Measurements from ENCODE around the gene NEU2. TPM values are rescaled to one million over a fixed set of nuclear protein-coding genes. Genes with fewer than 3 reads are reported as not detected.
A peak's percentile ranks its signal among the peaks of the same experiment; 100 is the strongest.

NEU2 gene
- total RNA-seq, 1 donor, result not detected

- TF ChIP-seq CTCF (IDR thresholded peaks at IDR 0.05; ENCODE audit: insufficient read depth, low read length), result no peak
- DNase-seq (ENCODE audit: low read depth), result no peak
- no peak overlapping the region for H3K4me3 ChIP-seq (ENCODE audit: low read depth, low read length)
Observed at GRCh38 chr2:233003658-233004555, 28.6 kb upstream of the NEU2 start.

- no peak for TF ChIP-seq CTCF (IDR thresholded peaks at IDR 0.05; ENCODE audit: insufficient read depth, low read length)
- no peak for DNase-seq (ENCODE audit: low read depth)
- no peak overlapping the region for H3K4me3 ChIP-seq (ENCODE audit: low read depth, low read length)
Observed at GRCh38 chr2:233005096-233005495, 27.4 kb upstream of the NEU2 start.

- DNase-seq (ENCODE audit: low read depth), result no peak
- no peak for TF ChIP-seq CTCF (IDR thresholded peaks at IDR 0.05; ENCODE audit: insufficient read depth, low read length)
- no peak overlapping the region for H3K4me3 ChIP-seq (ENCODE audit: low read depth, low read length)
Observed at GRCh38 chr2:233006648-233007047, 25.8 kb upstream of the NEU2 start.

- no peak for TF ChIP-seq CTCF (IDR thresholded peaks at IDR 0.05; ENCODE audit: insufficient read depth, low read length)
- no peak overlapping the region for H3K4me3 ChIP-seq (ENCODE audit: low read depth, low read length)
- no peak for DNase-seq (ENCODE audit: low read depth)
Observed at GRCh38 chr2:233007270-233007669, 25.2 kb upstream of the NEU2 start.

GRCh38 chr2:233007739-233008138, 24.7 kb upstream of the NEU2 start:
- no peak overlapping the region for H3K4me3 ChIP-seq (ENCODE audit: low read depth, low read length)
- no peak for TF ChIP-seq CTCF (IDR thresholded peaks at IDR 0.05; ENCODE audit: insufficient read depth, low read length)
- peak; percentile 67 for DNase-seq (ENCODE audit: low read depth)

GRCh38 chr2:233009661-233010060, 22.8 kb upstream of the NEU2 start:
- H3K4me3 ChIP-seq (ENCODE audit: low read depth, low read length), result no peak overlapping the region
- DNase-seq (ENCODE audit: low read depth), result no peak
- TF ChIP-seq CTCF (IDR thresholded peaks at IDR 0.05; ENCODE audit: insufficient read depth, low read length), result no peak
